Endothelial cell of umbilical vein (primary cell): ENCODE results near the gene SMIM27. TPM values are rescaled to one million over a fixed set of nuclear protein-coding genes. Genes with fewer than 3 reads are reported as not detected.
A peak's percentile ranks its signal among the peaks of the same experiment; 100 is the strongest.

Experiments used
- BruUV-seq: library from RNA; stranded (reverse); fragments of 400-500 nt; replicated peaks from 2 replicates; lab custom pipeline; 2021; lab: Mats Ljungman, UMichigan
- CTCF ChIA-PET: fragments of 300-600, 350-600 bp; sonication (Branson Sonifier 250); formaldehyde crosslinking; loops from one replicate; lab custom pipeline; 2021; ENCODE audit warnings: antibody characterized with exemption, inconsistent platforms; lab: Charles Lee
- POLR2A ChIA-PET: fragments of 300-600, 350-600 bp; sonication (Branson Sonifier 250); formaldehyde crosslinking; loops from one replicate; lab custom pipeline; 2021; ENCODE audit warnings: antibody characterized with exemption, inconsistent platforms; lab: Charles Lee
- DNase-seq: peaks from one replicate; pipeline ENCODE4 v3.0.0-alpha.2; 2011; ENCODE audit warnings: low read depth, low spot score
- FAIRE-seq: peaks from 2 replicates; lab custom pipeline; 2011; peaks lifted over from hg19 to GRCh38; lab: Jason Lieb, UNC
- H2AFZ ChIP-seq: 2 replicates; pipeline ENCODE4 v1.6.0; 2012; ENCODE audit warnings: low read depth, low read length, control low read depth, inconsistent platforms
- H3K27ac ChIP-seq: 2 replicates; pipeline ENCODE4 v1.5.1; 2011; ENCODE audit warnings: low read depth, mild to moderate bottlenecking, control low read depth, low read length, moderate library complexity; ENCODE audit not compliant: insufficient read depth
- H3K27me3 ChIP-seq, 2 experiments: 2 replicates each; pipeline versions ENCODE4 v1.6.0 to v1.6.1; 2011; ENCODE audit warnings: low read length in 2 of 2, mixed read lengths in 1 of 2; ENCODE audit not compliant: control insufficient read depth in 2 of 2, insufficient read depth in 2 of 2
- H3K36me3 ChIP-seq, 2 experiments: 2 replicates in 1 of 2; 3 replicates in 1 of 2; pipeline ENCODE4 v1.5.1; 2011; ENCODE audit warnings: low read length in 2 of 2, mild to moderate bottlenecking in 1 of 2, moderate library complexity in 1 of 2; ENCODE audit not compliant: control insufficient read depth in 2 of 2, insufficient read depth in 2 of 2; ENCODE audit errors: extremely low read depth in 1 of 2
- H3K4me1 ChIP-seq: 3 replicates; pipeline ENCODE4 v1.5.1; 2011; ENCODE audit warnings: mild to moderate bottlenecking, low read length; ENCODE audit not compliant: control insufficient read depth, insufficient read depth; ENCODE audit errors: extremely low read depth
- H3K4me2 ChIP-seq: 2 replicates; pipeline ENCODE4 v1.6.1; 2011; ENCODE audit warnings: low read length, control low read depth, mixed read lengths; ENCODE audit not compliant: insufficient read depth
- H3K4me3 ChIP-seq, 3 experiments: fragments of 200-600 bp in 1 of 3; sonication (generic), shearing (Covaris generic) in 1 of 3; replicated peaks in 1 of 3; 2 replicates each; pipeline ENCODE4 v1.5.1; 2011 to 2016; ENCODE audit warnings: control low read depth in 3 of 3, low read length in 3 of 3, mild to moderate bottlenecking in 2 of 3, inconsistent platforms in 1 of 3, low read depth in 1 of 3, moderate library complexity in 1 of 3; ENCODE audit not compliant: insufficient read depth in 1 of 3
- H3K79me2 ChIP-seq: 2 replicates; pipeline ENCODE4 v1.6.0; 2012; ENCODE audit warnings: low read length, inconsistent platforms; ENCODE audit not compliant: control insufficient read depth, insufficient read depth
- H3K9ac ChIP-seq: replicated peaks from 2 replicates; pipeline ENCODE3; 2011; ENCODE audit warnings: low read length, control low read depth; ENCODE audit not compliant: insufficient read depth; ENCODE audit errors: extremely low read depth
- H3K9me1 ChIP-seq: replicated peaks from 3 replicates; pipeline ENCODE4 v1.6.0; 2011; ENCODE audit warnings: mild to moderate bottlenecking, low read length; ENCODE audit not compliant: control insufficient read depth, insufficient read depth; ENCODE audit errors: extremely low read depth
- H3K9me3 ChIP-seq: replicated peaks from 2 replicates; pipeline ENCODE4 v1.5.1; 2012; ENCODE audit warnings: low read length, inconsistent platforms; ENCODE audit not compliant: control insufficient read depth, insufficient read depth
- H4K20me1 ChIP-seq: replicated peaks from 2 replicates; pipeline ENCODE3; 2011; ENCODE audit warnings: mild to moderate bottlenecking, low read length; ENCODE audit not compliant: control insufficient read depth, insufficient read depth; ENCODE audit errors: extremely low read depth
- EZH2 ChIP-seq: IDR thresholded peaks from 2 replicates; pipeline ENCODE4 v1.6.1; 2012; ENCODE audit warnings: borderline replicate concordance, low read depth, mild to moderate bottlenecking, moderate library complexity, low read length, inconsistent platforms; ENCODE audit not compliant: severe bottlenecking
- FOS ChIP-seq: IDR thresholded peaks from 2 replicates; pipeline ENCODE4 v1.6.1; 2011; ENCODE audit warnings: mild to moderate bottlenecking, low read length, moderate library complexity, borderline replicate concordance; ENCODE audit not compliant: insufficient read depth
- GATA2 ChIP-seq: IDR thresholded peaks from 2 replicates; pipeline ENCODE4 v1.7.0; 2011; ENCODE audit warnings: low read depth, mild to moderate bottlenecking, moderate library complexity, mixed read lengths, low read length; ENCODE audit not compliant: insufficient read length, insufficient read depth
- JUN ChIP-seq: IDR thresholded peaks from 2 replicates; pipeline ENCODE4 v1.6.1; 2011; ENCODE audit warnings: borderline replicate concordance, low read depth; ENCODE audit not compliant: insufficient read length, insufficient read depth
- MYC ChIP-seq: IDR thresholded peaks from one replicate; pipeline ENCODE4 v1.6.1; 2011; ENCODE audit warnings: mild to moderate bottlenecking, low read depth, low read length
- POLR2A ChIP-seq: IDR thresholded peaks from 2 replicates; pipeline ENCODE4 v1.6.1; 2012; ENCODE audit warnings: low read depth, mild to moderate bottlenecking, control low read depth, low read length
- POLR2AphosphoS5 ChIP-seq: IDR thresholded peaks from 2 replicates; pipeline ENCODE4 v1.6.1; 2012; ENCODE audit warnings: low read depth, mild to moderate bottlenecking, control low read depth, low read length, moderate library complexity; ENCODE audit not compliant: insufficient read depth
- dilution Hi-C: fragments of 300-500 bp; cut with MboI; formaldehyde crosslinking; loops from one replicate; pipeline ENCODE4 v1.15.0; 2019; ENCODE audit warnings: low sequenced_read_pairs; ENCODE audit not compliant: extremely low pct_ligation_motif_present
- intact Hi-C: fragments of 100-400 bp; cut with micrococcal nuclease; formaldehyde crosslinking; loops from one replicate; pipeline ENCODE4 v1.10.0; 2022
- polyA plus RNA-seq, 4 experiments: library from polyadenylated mRNA; depleted of rRNA in 3 of 4; stranded (reverse) in 3 of 4; unstranded in 1 of 4; fragments of >200 nt; gene quantifications; 2 replicates each; pipeline versions ENCODE4 v1.2.1 to v1.2.3, GENCODE V29; 2011 to 2012; ENCODE audit warnings: missing spikeins in 1 of 4
- total RNA-seq: library from RNA; stranded (reverse); gene quantifications from 2 replicates; pipeline ENCODE4 v1.2.3, GENCODE V29; 2021
- TF ChIP-seq, protein P1 (sequence below): IDR thresholded peaks from 2 replicates; pipeline ENCODE4 v1.6.1; 2011; ENCODE audit not compliant: insufficient read depth, insufficient read length
- TF ChIP-seq, protein P2 (sequence below), 2 donors: IDR thresholded peaks; 1 replicate in 1 of 2; 2 replicates in 1 of 2; pipeline ENCODE4 v1.5.1; 2011; ENCODE audit warnings: low read length in 2 of 2, mild to moderate bottlenecking in 2 of 2, moderate library complexity in 2 of 2, control low read depth in 1 of 2, inconsistent platforms in 1 of 2, low read depth in 1 of 2; ENCODE audit not compliant: insufficient read depth in 1 of 2; ENCODE audit errors: extremely low read depth in 1 of 2

SMIM27 gene
- total and polyA plus RNA-seq, 2 donors (not counting 3 experiments of a cell fraction or from before 2014, with no cell fraction given) = 3.4 to 11.5 TPM

DNA sequence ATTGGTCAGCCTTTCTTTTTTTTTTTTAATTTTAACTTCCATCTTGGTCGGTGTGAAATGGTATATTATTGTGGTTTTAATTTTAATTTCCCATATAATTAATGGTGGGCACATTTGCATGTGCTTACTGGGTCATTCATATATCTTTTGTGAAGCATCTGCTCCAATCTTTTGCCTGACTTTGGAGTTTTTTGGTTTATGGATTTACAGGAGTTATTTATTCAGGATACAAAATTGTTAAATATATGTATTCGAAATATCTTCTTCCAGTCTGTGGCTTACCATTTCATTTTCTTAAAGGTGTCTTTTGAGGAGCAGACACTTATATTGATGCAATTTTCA is 25.4 kb upstream of the SMIM27 start:
- H3K4me2 ChIP-seq = peak overlapping the region; percentile 94
- H3K9me1 ChIP-seq = no peaks in the 10 kb centered on the region
- dilution Hi-C loops = no loop called here
- peak overlapping the region; percentile 62 for H3K9ac ChIP-seq
- ChIA-PET POLR2A (interaction anchor here (1.1 to 2.9 kb wide), 5 partner anchors 24 to 498 kb away, joined by 5 to 17 read pairs (median 6); partner anchors contain the start of gene DNAJA1), CTCF (interaction anchor here (0.6 to 4.9 kb wide), 36 partner anchors 9 to 441 kb away, joined by 3 to 172 read pairs (median 6); partner anchors contain the start of genes ACO1, NDUFB6, SMIM27 and TOPORS)
- no peaks in the 10 kb centered on the region for H3K27me3 ChIP-seq
- no peak overlapping the region for H2AFZ ChIP-seq
- BruUV-seq = no TSS peak
- TF ChIP-seq MYC (no peak), EZH2 (no peak), GATA2 (no peak), POLR2AphosphoS5 (no peak), POLR2A (no peak), JUN (no peak), FOS (no peak)
- TF ChIP-seq, protein P1, sequence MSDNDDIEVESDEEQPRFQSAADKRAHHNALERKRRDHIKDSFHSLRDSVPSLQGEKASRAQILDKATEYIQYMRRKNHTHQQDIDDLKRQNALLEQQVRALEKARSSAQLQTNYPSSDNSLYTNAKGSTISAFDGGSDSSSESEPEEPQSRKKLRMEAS = no peak
- TF ChIP-seq, protein P2, sequence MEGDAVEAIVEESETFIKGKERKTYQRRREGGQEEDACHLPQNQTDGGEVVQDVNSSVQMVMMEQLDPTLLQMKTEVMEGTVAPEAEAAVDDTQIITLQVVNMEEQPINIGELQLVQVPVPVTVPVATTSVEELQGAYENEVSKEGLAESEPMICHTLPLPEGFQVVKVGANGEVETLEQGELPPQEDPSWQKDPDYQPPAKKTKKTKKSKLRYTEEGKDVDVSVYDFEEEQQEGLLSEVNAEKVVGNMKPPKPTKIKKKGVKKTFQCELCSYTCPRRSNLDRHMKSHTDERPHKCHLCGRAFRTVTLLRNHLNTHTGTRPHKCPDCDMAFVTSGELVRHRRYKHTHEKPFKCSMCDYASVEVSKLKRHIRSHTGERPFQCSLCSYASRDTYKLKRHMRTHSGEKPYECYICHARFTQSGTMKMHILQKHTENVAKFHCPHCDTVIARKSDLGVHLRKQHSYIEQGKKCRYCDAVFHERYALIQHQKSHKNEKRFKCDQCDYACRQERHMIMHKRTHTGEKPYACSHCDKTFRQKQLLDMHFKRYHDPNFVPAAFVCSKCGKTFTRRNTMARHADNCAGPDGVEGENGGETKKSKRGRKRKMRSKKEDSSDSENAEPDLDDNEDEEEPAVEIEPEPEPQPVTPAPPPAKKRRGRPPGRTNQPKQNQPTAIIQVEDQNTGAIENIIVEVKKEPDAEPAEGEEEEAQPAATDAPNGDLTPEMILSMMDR (IDR thresholded peaks at IDR 0.05; ENCODE audit: extremely low read depth in 1 of 2, insufficient read depth in 1 of 2, low read depth in 1 of 2, low read length in 2 of 2) = no peak
- no peak for FAIRE-seq
- peak overlapping the region; percentile 61 for H3K27ac ChIP-seq
- peak overlapping the region; percentile 49 to 88 (median 83) for H3K4me3 ChIP-seq
- peaks cover 26% of the 10 kb centered on the region for H3K79me2 ChIP-seq
- intact Hi-C loops = loop anchor here (1.0 to 2.0 kb wide), 7 partner anchors 24 to 147 kb away; partner anchors contain the start of gene ACO1
- no peak for DNase-seq
- H3K4me1 ChIP-seq = peaks cover 15% of the 10 kb centered on the region
- H4K20me1 ChIP-seq = no peaks in the 10 kb centered on the region
- no peaks in the 10 kb centered on the region for H3K36me3 ChIP-seq
- H3K9me3 ChIP-seq = no peaks in the 10 kb centered on the region
